ENCODE measurements around the gene ARHGAP24.

ARHGAP24 gene

DNA sequence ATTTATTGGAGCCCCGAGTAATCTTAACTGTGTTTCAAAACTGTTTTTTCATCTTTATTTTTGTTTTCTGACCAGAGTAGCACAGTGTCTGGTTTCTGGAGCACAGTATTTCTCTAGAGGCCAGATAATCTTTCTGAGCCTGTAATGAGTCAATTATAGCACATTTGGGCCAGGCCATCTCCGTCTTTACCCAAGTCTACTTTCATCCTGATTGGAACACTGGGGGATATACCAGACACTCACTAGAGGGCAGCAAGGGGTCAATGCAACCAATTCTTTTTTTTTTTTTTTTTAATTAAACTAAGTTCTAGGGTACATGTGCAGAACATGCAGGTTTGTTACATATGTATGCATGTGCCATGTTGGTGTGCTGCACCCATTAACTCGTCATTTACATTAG lies 282.0 kb downstream of the ARHGAP24 start:
- TF ChIP-seq, protein P1, sequence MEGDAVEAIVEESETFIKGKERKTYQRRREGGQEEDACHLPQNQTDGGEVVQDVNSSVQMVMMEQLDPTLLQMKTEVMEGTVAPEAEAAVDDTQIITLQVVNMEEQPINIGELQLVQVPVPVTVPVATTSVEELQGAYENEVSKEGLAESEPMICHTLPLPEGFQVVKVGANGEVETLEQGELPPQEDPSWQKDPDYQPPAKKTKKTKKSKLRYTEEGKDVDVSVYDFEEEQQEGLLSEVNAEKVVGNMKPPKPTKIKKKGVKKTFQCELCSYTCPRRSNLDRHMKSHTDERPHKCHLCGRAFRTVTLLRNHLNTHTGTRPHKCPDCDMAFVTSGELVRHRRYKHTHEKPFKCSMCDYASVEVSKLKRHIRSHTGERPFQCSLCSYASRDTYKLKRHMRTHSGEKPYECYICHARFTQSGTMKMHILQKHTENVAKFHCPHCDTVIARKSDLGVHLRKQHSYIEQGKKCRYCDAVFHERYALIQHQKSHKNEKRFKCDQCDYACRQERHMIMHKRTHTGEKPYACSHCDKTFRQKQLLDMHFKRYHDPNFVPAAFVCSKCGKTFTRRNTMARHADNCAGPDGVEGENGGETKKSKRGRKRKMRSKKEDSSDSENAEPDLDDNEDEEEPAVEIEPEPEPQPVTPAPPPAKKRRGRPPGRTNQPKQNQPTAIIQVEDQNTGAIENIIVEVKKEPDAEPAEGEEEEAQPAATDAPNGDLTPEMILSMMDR (conservative IDR thresholded peaks at IDR 0.05), result peak; percentile 56
- TF ChIP-seq ZFX (IDR thresholded peaks at IDR 0.05), result no peak

DNA sequence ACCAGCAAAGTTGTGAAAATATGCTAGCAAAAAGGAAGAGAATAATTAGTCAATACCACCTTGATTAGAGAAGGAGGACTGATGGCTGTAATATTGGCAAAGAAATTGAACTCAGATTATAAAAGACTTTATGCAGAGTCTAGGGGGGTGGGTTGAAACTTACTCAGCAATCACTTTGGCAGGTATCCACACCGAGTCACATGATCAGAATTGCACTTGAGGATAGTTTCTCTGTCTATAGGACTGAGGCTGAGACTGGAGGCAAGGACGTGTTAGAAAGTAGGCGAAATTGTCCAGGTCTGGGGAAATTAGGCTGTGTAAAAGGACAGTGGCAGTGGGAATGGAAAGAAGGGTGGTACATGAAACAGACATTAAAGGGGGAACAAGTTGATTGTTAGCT lies 284.4 kb downstream of the ARHGAP24 start:
- H3K27ac ChIP-seq, result no peak overlapping the region
- TF ChIP-seq, protein P1 (conservative IDR thresholded peaks at IDR 0.05), result no peak
- no peak for TF ChIP-seq ZFX (IDR thresholded peaks at IDR 0.05)

More for the DNA sequence above, 282.0 kb downstream of the ARHGAP24 start:
- no peak overlapping the region for H3K27ac ChIP-seq

DNA sequence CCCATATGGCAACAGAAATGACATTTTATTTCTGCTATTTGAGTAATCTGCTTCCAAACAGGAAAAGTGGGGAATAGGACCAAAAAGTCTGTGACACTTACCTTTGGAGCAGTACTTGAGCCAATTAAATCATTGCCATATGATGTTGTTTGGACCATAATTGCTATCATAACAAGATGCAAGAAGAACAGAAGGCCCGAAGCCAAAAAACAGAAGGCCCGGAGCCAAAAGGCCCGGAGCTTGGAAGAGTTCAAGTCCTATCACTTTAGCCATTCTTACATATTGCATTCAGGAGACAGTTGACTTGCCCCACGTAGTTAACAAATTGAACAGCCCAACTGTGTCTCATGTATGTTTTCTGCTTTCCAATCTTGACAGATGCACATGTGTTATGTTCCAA lies 285.6 kb downstream of the ARHGAP24 start:
- H3K27ac ChIP-seq, result no peak overlapping the region
- TF ChIP-seq, protein P1 (conservative IDR thresholded peaks at IDR 0.05), result no peak
- no peak for TF ChIP-seq ZFX (IDR thresholded peaks at IDR 0.05)

DNA sequence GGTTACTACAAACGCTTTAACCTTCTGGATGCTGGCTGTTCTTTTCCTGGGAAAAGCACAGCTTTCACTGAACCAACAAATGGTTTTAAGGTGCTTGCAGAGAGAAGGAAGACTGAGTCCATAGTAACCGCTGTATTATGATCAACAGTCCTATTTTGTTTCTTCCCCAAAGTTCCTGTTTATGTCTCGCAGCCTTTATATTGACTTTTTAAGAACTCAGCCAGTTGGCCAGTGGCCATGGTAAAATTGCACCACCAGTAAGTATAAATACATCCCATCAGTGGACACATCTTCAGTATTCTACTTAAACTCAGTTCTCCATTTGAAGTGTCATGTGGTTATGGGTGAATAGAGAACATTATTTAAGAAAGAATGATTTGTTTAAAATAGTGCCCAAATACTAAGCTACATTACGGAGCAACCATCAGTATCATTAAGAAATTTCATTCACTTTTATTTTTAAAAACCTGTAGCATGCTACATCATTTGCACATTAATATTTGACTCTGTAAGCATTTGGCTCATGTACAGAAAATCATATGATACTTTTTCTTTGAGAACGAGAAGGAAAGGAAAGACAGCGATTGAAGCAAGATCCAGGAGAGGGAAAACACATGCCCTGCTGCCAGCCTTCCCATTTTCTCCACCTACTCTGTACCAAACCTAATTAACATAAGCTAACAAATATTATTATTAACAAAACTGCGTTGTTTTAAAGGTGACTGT lies 287.0 kb downstream of the ARHGAP24 start:
- no peak overlapping the region for H3K27ac ChIP-seq

DNA sequence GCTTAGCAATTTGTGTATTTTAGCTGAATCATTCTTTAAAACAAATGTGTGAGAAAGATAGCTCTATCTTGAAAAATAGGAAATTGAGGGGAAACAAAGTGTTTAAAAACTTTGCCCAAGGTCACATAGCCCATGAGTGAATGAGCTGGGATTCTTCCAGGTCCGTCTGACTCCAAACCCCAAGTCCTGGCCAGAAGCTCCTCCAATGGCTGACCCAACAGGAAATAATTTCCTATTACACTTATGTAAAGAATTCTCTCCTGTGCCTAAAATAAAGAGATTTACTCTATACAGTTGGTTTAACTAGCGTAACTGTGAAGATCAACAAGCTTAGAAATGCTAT lies 287.6 kb downstream of the ARHGAP24 start:
- no peak overlapping the region for H3K27ac ChIP-seq
- TF ChIP-seq, protein P1 (conservative IDR thresholded peaks at IDR 0.05), result no peak
- TF ChIP-seq ZFX (IDR thresholded peaks at IDR 0.05), result no peak

More for the DNA sequence above, 287.0 kb downstream of the ARHGAP24 start:
- TF ChIP-seq, protein P1 (conservative IDR thresholded peaks at IDR 0.05), result no peak
- TF ChIP-seq ZFX (IDR thresholded peaks at IDR 0.05), result no peak

DNA sequence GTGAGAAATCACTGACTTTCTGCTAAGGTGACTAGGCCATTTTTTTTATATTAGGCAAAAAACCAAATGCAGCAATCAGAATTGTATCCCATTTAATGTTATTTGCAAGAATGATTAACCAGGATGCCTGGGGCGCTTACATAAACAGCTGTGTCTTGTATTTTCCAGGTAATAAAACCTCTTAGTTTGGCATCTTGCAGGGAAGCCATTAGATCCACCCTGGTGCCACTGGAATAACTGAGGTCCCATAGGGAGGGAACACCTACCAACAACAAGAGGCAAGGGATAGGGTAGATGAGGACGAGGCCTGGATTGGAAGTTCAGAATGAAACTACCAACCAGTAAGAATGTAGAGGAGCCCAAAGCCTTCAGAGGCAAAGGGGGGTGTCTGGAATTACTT lies 288.3 kb downstream of the ARHGAP24 start:
- H3K27ac ChIP-seq, result no peak overlapping the region
- TF ChIP-seq, protein P1 (conservative IDR thresholded peaks at IDR 0.05), result no peak
- no peak for TF ChIP-seq ZFX (IDR thresholded peaks at IDR 0.05)

DNA sequence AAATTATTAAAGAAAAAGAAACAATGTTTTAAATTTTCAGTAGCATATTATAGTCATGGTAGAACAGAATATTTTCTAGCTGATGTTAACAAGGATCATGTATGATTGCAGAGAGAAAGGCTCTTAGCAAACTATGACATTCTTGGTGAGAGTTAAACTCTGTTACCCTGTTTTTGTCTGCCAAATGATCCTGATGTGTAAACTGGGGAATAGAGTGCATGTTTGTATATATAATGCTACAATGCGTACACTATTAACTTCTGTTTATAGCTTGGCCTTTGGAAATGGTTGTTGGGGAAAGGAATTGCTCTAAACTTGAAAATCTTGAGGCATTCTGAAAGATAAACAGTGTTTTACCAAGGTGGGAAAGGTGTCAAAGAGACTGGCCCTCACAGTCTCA lies 292.7 kb downstream of the ARHGAP24 start:
- TF ChIP-seq, protein P1 (conservative IDR thresholded peaks at IDR 0.05), result no peak
- TF ChIP-seq ZFX (IDR thresholded peaks at IDR 0.05), result no peak
- no peak overlapping the region for H3K27ac ChIP-seq
